Keratinocyte (primary cell): ENCODE results near the gene P2RY2. TPM values are rescaled to one million over a fixed set of nuclear protein-coding genes. Genes with fewer than 3 reads are reported as not detected.

ENCODE experiments used
- DNase-seq: peaks from one replicate; pipeline ENCODE4 v3.0.0-alpha.2; 2011; ENCODE audit warnings: low read depth, missing footprints, low spot score
- FAIRE-seq: peaks from 2 replicates; lab custom pipeline; 2011; peaks lifted over from hg19 to GRCh38; lab: Jason Lieb, UNC
- H2AFZ ChIP-seq: 2 replicates; pipeline ENCODE4 v1.6.0; 2012; ENCODE audit warnings: low read length, control low read depth, inconsistent platforms; ENCODE audit not compliant: control insufficient read depth
- H3K27ac ChIP-seq: 2 replicates; pipeline ENCODE4 v1.5.1; 2011; ENCODE audit warnings: low read length; ENCODE audit not compliant: control insufficient read depth, insufficient read depth
- H3K27me3 ChIP-seq: 3 replicates; pipeline ENCODE4 v1.6.0; 2011; ENCODE audit warnings: low read length; ENCODE audit not compliant: control insufficient read depth, insufficient read depth; ENCODE audit errors: extremely low read depth
- H3K36me3 ChIP-seq, 2 experiments: 2 replicates in 1 of 2; 3 replicates in 1 of 2; pipeline ENCODE4 v1.5.1; 2011; ENCODE audit warnings: low read length in 2 of 2, mild to moderate bottlenecking in 1 of 2; ENCODE audit not compliant: control insufficient read depth in 2 of 2, insufficient read depth in 2 of 2; ENCODE audit errors: extremely low read depth in 1 of 2
- H3K4me1 ChIP-seq: 3 replicates; pipeline ENCODE4 v1.5.1; 2011; ENCODE audit warnings: low read length; ENCODE audit not compliant: control insufficient read depth, insufficient read depth; ENCODE audit errors: extremely low read depth
- H3K4me2 ChIP-seq: 3 replicates; pipeline ENCODE4 v1.6.0; 2011; ENCODE audit warnings: low read depth, low read length; ENCODE audit not compliant: control insufficient read depth, insufficient read depth; ENCODE audit errors: extremely low read depth
- H3K4me3 ChIP-seq, 3 experiments: fragments of 200-600 bp in 1 of 3; sonication (generic) in 1 of 3; 2 replicates in 2 of 3; 3 replicates in 1 of 3; pipeline ENCODE4 v1.5.1; 2011 to 2016; ENCODE audit warnings: low read length in 3 of 3, mild to moderate bottlenecking in 3 of 3, control low read depth in 2 of 3, inconsistent platforms in 1 of 3, low read depth in 1 of 3, mixed read lengths in 1 of 3, mixed run types in 1 of 3, moderate library complexity in 1 of 3; ENCODE audit not compliant: control insufficient read depth in 2 of 3, insufficient read depth in 2 of 3; ENCODE audit errors: extremely low read depth in 1 of 3
- H3K79me2 ChIP-seq: 2 replicates; pipeline ENCODE4 v1.6.0; 2012; ENCODE audit warnings: low read length; ENCODE audit not compliant: control insufficient read depth, insufficient read depth
- H3K9ac ChIP-seq: 3 replicates; pipeline ENCODE4 v1.6.0; 2011; ENCODE audit warnings: low read length; ENCODE audit not compliant: control insufficient read depth, insufficient read depth; ENCODE audit errors: extremely low read depth
- H3K9me1 ChIP-seq: 3 replicates; pipeline ENCODE4 v1.6.0; 2011; ENCODE audit warnings: low read length; ENCODE audit not compliant: control insufficient read depth, insufficient read depth; ENCODE audit errors: extremely low read depth
- H3K9me3 ChIP-seq: 2 replicates; pipeline ENCODE4 v1.5.1; 2012; ENCODE audit warnings: low read depth, low read length; ENCODE audit not compliant: control insufficient read depth
- H4K20me1 ChIP-seq: 3 replicates; pipeline ENCODE4 v1.6.0; 2011; ENCODE audit warnings: low read length; ENCODE audit not compliant: control insufficient read depth, insufficient read depth; ENCODE audit errors: extremely low read depth
- EZH2 ChIP-seq: IDR thresholded peaks from one replicate; pipeline ENCODE4 v1.6.1; 2012; ENCODE audit warnings: inconsistent platforms, mild to moderate bottlenecking, low read length, moderate library complexity
- dilution Hi-C: fragments of 300-500 bp; cut with MboI; formaldehyde crosslinking; loops from one replicate; pipeline ENCODE4 v1.7.0; 2020; ENCODE audit warnings: low sequenced_read_pairs; ENCODE audit not compliant: extremely low pct_ligation_motif_present
- polyA plus RNA-seq, 5 experiments: library from polyadenylated mRNA; depleted of rRNA in 3 of 5; stranded (reverse) in 3 of 5; stranded (forward) in 1 of 5; unstranded in 1 of 5; fragments of >200 nt; gene quantifications; 1 replicate in 1 of 5; 2 replicates in 3 of 5; 3 replicates in 1 of 5; pipeline versions ENCODE4 v1.2.1 to v1.2.3, GENCODE V29; 2011 to 2012; ENCODE audit warnings: missing spikeins in 2 of 5, low read depth in 1 of 5, low replicate concordance in 1 of 5
- TF ChIP-seq, protein P1 (sequence below), 3 experiments: IDR thresholded peaks in 1 of 3; conservative IDR thresholded peaks in 1 of 3; optimal IDR thresholded peaks in 1 of 3; 2 replicates in 2 of 3; 3 replicates in 1 of 3; pipeline versions ENCODE3 to v1.5.1; 2011; ENCODE audit warnings: low read length in 3 of 3, mild to moderate bottlenecking in 3 of 3, moderate library complexity in 2 of 3, control low read depth in 1 of 3, inconsistent platforms in 1 of 3; ENCODE audit not compliant: insufficient read depth in 2 of 3; ENCODE audit errors: extremely low read depth in 1 of 3

Gene P2RY2
- polyA plus RNA-seq, 1 donor (not counting 4 experiments of a cell fraction or from before 2014, with no cell fraction given): 5.1 TPM

DNA sequence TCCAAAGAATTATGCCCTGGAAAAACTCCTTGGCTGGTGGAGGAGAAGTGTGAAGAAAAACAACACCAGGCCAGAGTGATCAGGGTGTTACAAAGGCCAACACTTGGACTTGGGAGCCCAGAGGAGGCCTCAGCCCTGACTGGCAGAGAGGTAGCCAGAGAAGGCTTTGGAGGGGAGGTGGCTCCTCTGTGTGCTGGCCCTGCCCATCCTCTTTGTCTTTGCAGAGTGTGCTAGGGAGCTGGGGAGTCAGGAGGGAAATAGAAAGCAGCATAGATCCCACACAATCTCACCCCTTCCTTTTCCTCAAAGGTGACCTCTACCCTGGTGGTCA, 42.0 kb downstream of the P2RY2 start:
- no peak overlapping the region for H3K4me2 ChIP-seq
- FAIRE-seq: no peak
- dilution Hi-C loops: no loop called here
- H3K9me1 ChIP-seq: no peaks in the 10 kb centered on the region
- TF ChIP-seq, protein P1, sequence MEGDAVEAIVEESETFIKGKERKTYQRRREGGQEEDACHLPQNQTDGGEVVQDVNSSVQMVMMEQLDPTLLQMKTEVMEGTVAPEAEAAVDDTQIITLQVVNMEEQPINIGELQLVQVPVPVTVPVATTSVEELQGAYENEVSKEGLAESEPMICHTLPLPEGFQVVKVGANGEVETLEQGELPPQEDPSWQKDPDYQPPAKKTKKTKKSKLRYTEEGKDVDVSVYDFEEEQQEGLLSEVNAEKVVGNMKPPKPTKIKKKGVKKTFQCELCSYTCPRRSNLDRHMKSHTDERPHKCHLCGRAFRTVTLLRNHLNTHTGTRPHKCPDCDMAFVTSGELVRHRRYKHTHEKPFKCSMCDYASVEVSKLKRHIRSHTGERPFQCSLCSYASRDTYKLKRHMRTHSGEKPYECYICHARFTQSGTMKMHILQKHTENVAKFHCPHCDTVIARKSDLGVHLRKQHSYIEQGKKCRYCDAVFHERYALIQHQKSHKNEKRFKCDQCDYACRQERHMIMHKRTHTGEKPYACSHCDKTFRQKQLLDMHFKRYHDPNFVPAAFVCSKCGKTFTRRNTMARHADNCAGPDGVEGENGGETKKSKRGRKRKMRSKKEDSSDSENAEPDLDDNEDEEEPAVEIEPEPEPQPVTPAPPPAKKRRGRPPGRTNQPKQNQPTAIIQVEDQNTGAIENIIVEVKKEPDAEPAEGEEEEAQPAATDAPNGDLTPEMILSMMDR (optimal IDR thresholded peaks at IDR 0.05 in 1 of 3, IDR thresholded peaks at IDR 0.05 in 1 of 3, conservative IDR thresholded peaks at IDR 0.05 in 1 of 3; ENCODE audit: extremely low read depth in 1 of 3, insufficient read depth in 2 of 3, low read length in 3 of 3): no peak
- TF ChIP-seq EZH2: no peak
- no peak overlapping the region for H3K27ac ChIP-seq
- DNase-seq: no peak
- H3K4me3 ChIP-seq: no peak overlapping the region
- no peaks in the 10 kb centered on the region for H3K9me3 ChIP-seq
- no peak overlapping the region for H2AFZ ChIP-seq
- H4K20me1 ChIP-seq: no peaks in the 10 kb centered on the region
- no peak overlapping the region for H3K9ac ChIP-seq
- no peaks in the 10 kb centered on the region for H3K36me3 ChIP-seq
- peaks cover 10% of the 10 kb centered on the region for H3K27me3 ChIP-seq
- peaks cover 16% of the 10 kb centered on the region for H3K4me1 ChIP-seq
- no peaks in the 10 kb centered on the region for H3K79me2 ChIP-seq

DNA sequence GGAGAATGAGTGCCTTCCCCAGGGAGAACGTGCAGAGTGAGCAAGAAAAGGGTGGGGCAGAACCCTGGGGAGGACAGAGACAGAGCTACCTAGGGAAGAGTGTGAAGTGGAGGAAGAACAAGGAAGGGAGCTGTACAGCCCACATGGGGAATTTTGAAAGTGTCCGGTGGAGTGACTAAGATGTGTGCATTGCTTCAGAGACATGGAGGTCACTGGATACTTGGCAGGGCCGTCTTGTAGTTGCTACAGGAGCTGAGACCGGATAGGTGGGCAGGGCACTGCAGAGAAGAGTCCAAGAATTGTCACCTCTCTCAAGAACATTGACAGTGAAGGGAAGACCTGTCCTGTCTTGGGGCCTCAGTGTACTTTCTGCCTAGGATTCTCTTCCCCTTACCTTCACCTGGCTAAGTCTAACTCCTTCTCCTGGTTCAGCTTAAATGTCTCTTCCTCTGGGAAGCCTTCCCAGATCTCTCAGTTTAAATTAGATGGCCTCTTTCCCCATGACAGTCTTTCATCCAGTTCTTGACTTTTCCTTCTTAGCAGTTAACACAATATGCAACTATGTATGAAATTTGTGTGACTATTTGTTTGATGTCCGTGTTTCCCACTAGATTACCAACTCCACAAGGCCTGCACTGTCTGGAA, 44.9 kb downstream of the P2RY2 start:
- Histone ChIP-seq H3K4me3 (no peak overlapping the region), H3K9me1 (no peaks in the 10 kb centered on the region), H3K36me3 (no peaks in the 10 kb centered on the region), H3K27me3 (peaks cover 33% of the 10 kb centered on the region), H3K4me2 (no peak overlapping the region), H3K9me3 (no peaks in the 10 kb centered on the region), H3K79me2 (no peaks in the 10 kb centered on the region), H2AFZ (no peak overlapping the region), H4K20me1 (no peaks in the 10 kb centered on the region), H3K4me1 (peaks cover 3% of the 10 kb centered on the region), H3K27ac (no peak overlapping the region), H3K9ac (no peak overlapping the region)
- FAIRE-seq: no peak
- no peak for DNase-seq
- no peak for TF ChIP-seq EZH2
- TF ChIP-seq, protein P1 (optimal IDR thresholded peaks at IDR 0.05 in 1 of 3, IDR thresholded peaks at IDR 0.05 in 1 of 3, conservative IDR thresholded peaks at IDR 0.05 in 1 of 3; ENCODE audit: extremely low read depth in 1 of 3, insufficient read depth in 2 of 3, low read length in 3 of 3): no peak
- dilution Hi-C loops: no loop called here
